CD14-positive monocyte (primary cell): ENCODE data around the gene OR1A1. TPM values are rescaled to one million over a fixed set of nuclear protein-coding genes. Genes with fewer than 3 reads are reported as not detected.
"Not testable (repeated sequence)": the region's sequence is repeated elsewhere in the genome, so short reads cannot be mapped to it uniquely, and the experiment has no call there.

ENCODE experiments used
- DNase-seq, 3 donors: peaks; one replicate each; pipeline ENCODE4 v3.0.0-alpha.2; 2011 to 2022
- H2AFZ ChIP-seq: 2 replicates; pipeline ENCODE4 v1.6.0; 2012; ENCODE audit warnings: mild to moderate bottlenecking, low read depth, low read length, inconsistent platforms; ENCODE audit not compliant: insufficient read depth, poor library complexity, severe bottlenecking
- H3K27ac ChIP-seq, 2 donors: 1 replicate in 1 of 2; 2 replicates in 1 of 2; pipeline ENCODE4 v1.5.1; 2012 to 2013; ENCODE audit warnings: low read length in 2 of 2, control low read depth in 1 of 2, inconsistent platforms in 1 of 2, low read depth in 1 of 2, mild to moderate bottlenecking in 1 of 2
- H3K27me3 ChIP-seq, 2 donors: one replicate each; pipeline versions ENCODE4 v1.6.0 to v1.6.1; 2011 to 2013; ENCODE audit warnings: low read length in 2 of 2; ENCODE audit not compliant: control insufficient read depth in 2 of 2, insufficient read depth in 2 of 2
- H3K36me3 ChIP-seq, 2 donors: replicated peaks in 1 of 2; 1 replicate in 1 of 2; 2 replicates in 1 of 2; pipeline versions ENCODE4 v1.5.1 to v1.6.1; 2012 to 2013; ENCODE audit warnings: low read length in 2 of 2, control low read depth in 1 of 2, inconsistent platforms in 1 of 2, mild to moderate bottlenecking in 1 of 2; ENCODE audit not compliant: insufficient read depth in 2 of 2, control insufficient read depth in 1 of 2
- H3K4me1 ChIP-seq, 2 donors: 1 replicate in 1 of 2; 2 replicates in 1 of 2; pipeline versions ENCODE4 v1.5.1 to v1.6.1; 2012 to 2013; ENCODE audit warnings: low read length in 2 of 2, control low read depth in 1 of 2, inconsistent platforms in 1 of 2, mild to moderate bottlenecking in 1 of 2, moderate library complexity in 1 of 2; ENCODE audit not compliant: insufficient read depth in 2 of 2, control insufficient read depth in 1 of 2
- H3K4me2 ChIP-seq: replicated peaks from 2 replicates; pipeline ENCODE3; 2012; ENCODE audit warnings: low read length, moderate library complexity, mild to moderate bottlenecking; ENCODE audit not compliant: poor library complexity, severe bottlenecking; ENCODE audit errors: extremely low read depth
- H3K4me3 ChIP-seq, 3 experiments: fragments of 200-600 bp in 1 of 3; sonication (generic) in 1 of 3; replicated peaks in 1 of 3; 1 replicate in 2 of 3; 2 replicates in 1 of 3; pipeline ENCODE4 v1.5.1; 2011 to 2013; ENCODE audit warnings: low read length in 3 of 3, mild to moderate bottlenecking in 3 of 3, control low read depth in 2 of 3, low read depth in 2 of 3, inconsistent platforms in 1 of 3, moderate library complexity in 1 of 3
- H3K79me2 ChIP-seq: 2 replicates; pipeline ENCODE4 v1.6.0; 2012; ENCODE audit warnings: mild to moderate bottlenecking, control low read depth, inconsistent platforms, low read length, moderate library complexity; ENCODE audit not compliant: insufficient read depth
- H3K9ac ChIP-seq: 2 replicates; pipeline ENCODE4 v1.6.0; 2017; ENCODE audit warnings: low read length, mild to moderate bottlenecking; ENCODE audit not compliant: insufficient read depth, poor library complexity, severe bottlenecking
- H3K9me3 ChIP-seq, 2 donors: replicated peaks in 1 of 2; 1 replicate in 1 of 2; 2 replicates in 1 of 2; pipeline versions ENCODE4 v1.5.1 to v1.6.1; 2012 to 2013; ENCODE audit warnings: low read length in 2 of 2, control low read depth in 1 of 2; ENCODE audit not compliant: control insufficient read depth in 1 of 2, insufficient read depth in 1 of 2
- H4K20me1 ChIP-seq: 2 replicates; pipeline ENCODE4 v1.6.0; 2012; ENCODE audit warnings: mild to moderate bottlenecking, low read length, control low read depth, moderate library complexity; ENCODE audit not compliant: insufficient read depth
- H3K27ac Mint-ChIP-seq, 7 donors: one replicate each; pipeline ENCODE4 v1.8.0; 2020; ENCODE audit warnings: mild to moderate bottlenecking in 7 of 7, mixed read lengths in 7 of 7, moderate library complexity in 6 of 7, inconsistent platforms in 2 of 7
- H3K27me3 Mint-ChIP-seq, 3 donors: one replicate each; pipeline ENCODE4 v1.8.0; 2021 to 2022; ENCODE audit warnings: low read depth in 3 of 3, mild to moderate bottlenecking in 3 of 3, mixed read lengths in 3 of 3, moderate library complexity in 3 of 3, inconsistent platforms in 1 of 3
- H3K36me3 Mint-ChIP-seq, 2 donors: one replicate each; pipeline ENCODE4 v1.8.0; 2020; ENCODE audit warnings: mixed read lengths in 2 of 2, inconsistent platforms in 1 of 2, mild to moderate bottlenecking in 1 of 2
- H3K4me1 Mint-ChIP-seq: one replicate; pipeline ENCODE4 v1.8.0; 2020; ENCODE audit warnings: mild to moderate bottlenecking, mixed read lengths
- H3K4me3 Mint-ChIP-seq, 2 donors: one replicate each; pipeline ENCODE4 v1.8.0; 2020; ENCODE audit warnings: mild to moderate bottlenecking in 2 of 2, mixed read lengths in 2 of 2, moderate library complexity in 1 of 2
- H3K9me3 Mint-ChIP-seq, 7 donors: one replicate each; pipeline ENCODE4 v1.8.0; 2020 to 2022; ENCODE audit warnings: mixed read lengths in 7 of 7, mild to moderate bottlenecking in 6 of 7, moderate library complexity in 6 of 7, inconsistent platforms in 2 of 7
- WGBS: methylation state at CpG from one replicate; pipeline ENCODE4 v1.1.5; 2013; ENCODE audit warnings: missing lambda C conversion rate; ENCODE audit not compliant: insufficient coverage; 5-methylcytosine and 5-hydroxymethylcytosine counted together
- intact Hi-C, 2 donors: fragments of 100-400 bp; cut with micrococcal nuclease; formaldehyde crosslinking; loops; one replicate each; pipeline versions ENCODE4 v1.15.0 to v1.15.1; 2023
- polyA plus RNA-seq, 3 donors: library from polyadenylated mRNA; depleted of rRNA in 1 of 3; unstranded in 2 of 3; stranded (reverse) in 1 of 3; fragments of 300-500 nt in 2 of 3; fragments of >200 nt in 1 of 3; fragmentation: Illumina TruSeq in 2 of 3; gene quantifications; 1 replicate in 2 of 3; 2 replicates in 1 of 3; pipeline ENCODE4 v1.2.3, GENCODE V29; 2012 to 2021

The OR1A1 gene
- polyA plus RNA-seq, 3 donors, result not detected

DNA sequence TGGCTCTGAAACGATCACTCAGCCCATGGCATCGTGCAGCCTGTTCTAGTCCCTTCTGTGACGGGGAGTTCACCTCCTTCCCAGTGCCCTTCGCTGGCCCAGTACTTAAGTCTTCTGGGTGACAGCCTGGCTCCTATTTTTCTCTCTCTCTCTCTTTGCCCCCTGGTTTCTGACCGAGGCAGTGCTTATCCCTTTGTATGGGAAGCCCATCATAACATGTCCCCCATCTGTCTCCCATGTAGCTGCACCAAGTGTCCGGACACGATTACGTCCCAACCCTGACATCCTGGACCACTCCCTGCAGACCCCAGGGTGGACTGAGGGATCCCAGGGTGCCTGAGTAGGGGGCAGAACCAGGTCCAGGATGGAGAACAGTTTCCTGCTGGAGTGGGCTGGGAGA lies 24.8 kb downstream of the OR1A1 start:
- H3K4me1 ChIP-seq, H3K9me3 Mint-ChIP-seq, H3K27ac ChIP-seq, H3K4me1 Mint-ChIP-seq, H2AFZ ChIP-seq, H4K20me1 ChIP-seq, H3K36me3 Mint-ChIP-seq, H3K27ac Mint-ChIP-seq, H3K4me2 ChIP-seq, DNase-seq, H3K36me3 ChIP-seq, H3K9ac ChIP-seq, H3K79me2 ChIP-seq, H3K9me3 ChIP-seq, H3K4me3 ChIP-seq, intact Hi-C loops, H3K27me3 Mint-ChIP-seq, H3K27me3 ChIP-seq, H3K4me3 Mint-ChIP-seq: not testable (repeated sequence)
- WGBS, result 100% methylated on average over 4 of the region's 8 CpGs

DNA sequence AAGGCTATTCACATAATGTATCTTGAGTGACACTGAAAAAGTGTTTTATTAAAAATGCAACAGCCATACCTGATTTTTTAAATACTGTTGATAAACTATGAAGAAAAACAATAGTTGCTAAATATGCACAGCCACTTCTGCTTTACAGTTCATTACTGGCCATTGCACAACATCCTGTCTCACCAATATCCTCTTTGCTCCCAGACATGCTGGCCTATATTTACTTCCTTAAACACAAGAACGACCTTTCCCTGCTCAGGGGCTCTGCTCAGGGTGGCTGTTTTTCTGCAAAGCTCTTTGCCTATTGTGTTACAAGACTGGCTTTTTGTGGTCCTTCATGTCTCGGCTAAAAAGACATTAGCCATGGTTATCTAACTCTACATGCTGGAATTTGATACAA lies 31.2 kb downstream of the OR1A1 start:
- H3K27ac ChIP-seq, H3K27ac Mint-ChIP-seq, H3K9me3 Mint-ChIP-seq, H4K20me1 ChIP-seq, H3K36me3 Mint-ChIP-seq, intact Hi-C loops, H3K9ac ChIP-seq, H3K4me3 ChIP-seq, H3K27me3 ChIP-seq, H3K36me3 ChIP-seq, H2AFZ ChIP-seq, H3K4me2 ChIP-seq, H3K79me2 ChIP-seq, H3K4me1 Mint-ChIP-seq, H3K9me3 ChIP-seq, H3K27me3 Mint-ChIP-seq, H3K4me1 ChIP-seq, H3K4me3 Mint-ChIP-seq: not testable (repeated sequence)
- no CpG with 5 or more reads among the region's 2 CpGs for WGBS
- DNase-seq, result peak; percentile 64 to 87 (median 86)

DNA sequence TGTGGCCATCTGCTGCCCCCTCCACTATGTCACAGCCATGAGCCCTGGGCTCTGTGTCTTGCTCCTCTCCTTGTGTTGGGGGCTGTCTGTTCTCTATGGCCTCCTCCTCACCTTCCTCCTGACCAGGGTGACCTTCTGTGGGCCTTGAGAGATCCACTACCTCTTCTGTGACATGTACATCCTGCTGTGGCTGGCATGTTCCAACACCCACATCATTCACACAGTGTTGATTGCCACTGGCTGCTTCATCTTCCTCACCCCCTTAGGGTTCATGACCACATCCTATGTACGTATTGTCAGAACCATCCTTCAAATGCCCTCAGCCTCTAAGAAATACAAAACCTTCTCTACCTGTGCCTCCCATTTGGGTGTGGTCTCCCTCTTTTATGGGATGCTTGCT lies 33.6 kb downstream of the OR1A1 start:
- H3K4me1 Mint-ChIP-seq, H2AFZ ChIP-seq, H3K79me2 ChIP-seq, H3K27ac Mint-ChIP-seq, H3K4me2 ChIP-seq, H3K36me3 Mint-ChIP-seq, H3K9me3 Mint-ChIP-seq, H4K20me1 ChIP-seq, H3K9ac ChIP-seq, H3K4me3 ChIP-seq, H3K36me3 ChIP-seq, H3K27me3 Mint-ChIP-seq, H3K4me1 ChIP-seq, H3K27ac ChIP-seq, intact Hi-C loops, H3K4me3 Mint-ChIP-seq, DNase-seq, H3K27me3 ChIP-seq, H3K9me3 ChIP-seq: not testable (repeated sequence)
- no CpG with 5 or more reads among the region's 1 CpG for WGBS

DNA sequence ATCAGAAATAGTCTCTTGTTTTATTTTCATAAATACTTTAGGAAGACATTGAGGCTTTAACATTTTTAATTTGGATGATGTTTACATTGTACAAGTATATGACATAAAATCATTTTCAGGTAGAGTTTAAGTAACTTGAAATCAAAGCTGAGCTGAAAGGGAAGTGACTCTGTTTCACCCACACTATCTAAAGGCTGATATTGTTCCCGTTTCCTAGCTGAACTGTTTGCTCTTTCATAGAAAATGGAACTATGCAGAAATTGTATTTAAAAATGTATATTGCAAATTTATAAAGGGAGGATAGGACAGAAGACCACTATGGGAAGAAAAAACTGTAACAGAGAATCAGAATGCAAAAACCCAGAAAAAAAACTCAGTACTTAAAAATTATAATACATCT lies 37.4 kb downstream of the OR1A1 start:
- H3K27ac ChIP-seq, H3K9me3 Mint-ChIP-seq, H3K36me3 Mint-ChIP-seq, H3K4me3 ChIP-seq, H3K79me2 ChIP-seq, H3K27me3 Mint-ChIP-seq, H3K9ac ChIP-seq, H3K27ac Mint-ChIP-seq, H2AFZ ChIP-seq, H3K4me1 ChIP-seq, H3K9me3 ChIP-seq, H3K27me3 ChIP-seq, intact Hi-C loops, H3K4me3 Mint-ChIP-seq, H4K20me1 ChIP-seq, H3K36me3 ChIP-seq, H3K4me2 ChIP-seq, H3K4me1 Mint-ChIP-seq: not testable (repeated sequence)
- WGBS, result no CpG with 5 or more reads among the region's 1 CpG
- peak; percentile 13 to 50 (median 22) for DNase-seq
